B cell (primary cell): ENCODE measurements around the gene SPEG. TPM values are rescaled to one million over a fixed set of nuclear protein-coding genes. Genes with fewer than 3 reads are reported as not detected.
A peak's percentile ranks its signal among the peaks of the same experiment; 100 is the strongest.

Source experiments
- ATAC-seq: fragments of 200-7000 bp; cut with Tn5 transposase; one replicate; pipeline ENCODE4 v1.10.0; 2021; ENCODE audit warnings: low read depth, mild to moderate bottlenecking, moderate number of reproducible peaks, moderate library complexity
- CTCF ChIA-PET: fragments of 350-600 bp; sonication (Branson Sonifier 250); formaldehyde crosslinking; loops from one replicate; lab custom pipeline; 2021; ENCODE audit warnings: antibody characterized with exemption, inconsistent platforms; lab: Charles Lee
- POLR2A ChIA-PET: fragments of 350-600 bp; sonication (Branson Sonifier 250); formaldehyde crosslinking; loops from one replicate; lab custom pipeline; 2021; ENCODE audit warnings: antibody characterized with exemption; lab: Charles Lee
- DNase-seq: peaks from one replicate; pipeline ENCODE4 v3.0.0; 2013
- H2AFZ ChIP-seq: 2 replicates; pipeline ENCODE4 v1.6.1; 2012; ENCODE audit warnings: mild to moderate bottlenecking, low read depth, low read length; ENCODE audit not compliant: insufficient read depth, poor library complexity, severe bottlenecking
- H3K27ac ChIP-seq, 2 donors: 1 replicate in 1 of 2; 2 replicates in 1 of 2; pipeline ENCODE4 v1.5.1; 2012 to 2013; ENCODE audit warnings: low read length in 2 of 2, mild to moderate bottlenecking in 2 of 2, moderate library complexity in 1 of 2
- H3K27me3 ChIP-seq, 4 experiments: fragments of 200-600 bp in 1 of 4; sonication (generic) in 1 of 4; replicated peaks in 1 of 4; 1 replicate in 2 of 4; 2 replicates in 2 of 4; pipeline versions ENCODE4 v1.6.1 to v1.7.0; 2013 to 2016; ENCODE audit warnings: low read length in 3 of 4, mild to moderate bottlenecking in 2 of 4, mixed read lengths in 1 of 4, moderate library complexity in 1 of 4; ENCODE audit not compliant: insufficient read depth in 4 of 4, control insufficient read depth in 3 of 4; ENCODE audit errors: control extremely low read depth in 1 of 4
- H3K36me3 ChIP-seq, 2 experiments: replicated peaks in 1 of 2; 1 replicate in 1 of 2; 2 replicates in 1 of 2; pipeline versions ENCODE4 v1.6.1 to v1.7.1; 2013; ENCODE audit warnings: low read length in 1 of 2; ENCODE audit not compliant: insufficient read depth in 2 of 2, control insufficient read depth in 1 of 2; ENCODE audit errors: control extremely low read depth in 1 of 2, extremely low read depth in 1 of 2
- H3K4me1 ChIP-seq, 2 donors: fragments of 200-600 bp in 1 of 2; sonication (generic) in 1 of 2; 1 replicate in 1 of 2; 2 replicates in 1 of 2; pipeline versions ENCODE4 v1.5.1 to v1.6.1; 2013 to 2017; ENCODE audit warnings: low read length in 2 of 2; ENCODE audit not compliant: control insufficient read depth in 2 of 2, insufficient read depth in 2 of 2
- H3K4me2 ChIP-seq: replicated peaks from 2 replicates; pipeline ENCODE3; 2012; ENCODE audit warnings: mild to moderate bottlenecking, low read depth, low read length; ENCODE audit not compliant: poor library complexity, severe bottlenecking
- H3K4me3 ChIP-seq, 5 experiments: fragments of 200-600 bp in 1 of 5; sonication (generic) in 1 of 5; 1 replicate in 3 of 5; 2 replicates in 2 of 5; pipeline versions ENCODE4 v1.5.1 to v1.7.0; 2011 to 2016; ENCODE audit warnings: low read length in 4 of 5, mild to moderate bottlenecking in 4 of 5, low read depth in 2 of 5, control low read depth in 1 of 5, moderate library complexity in 1 of 5; ENCODE audit not compliant: insufficient read depth in 1 of 5; ENCODE audit errors: control extremely low read depth in 1 of 5, extremely low read depth in 1 of 5
- H3K79me2 ChIP-seq: fragments of 200-600 bp; sonication (generic); one replicate; pipeline ENCODE4 v1.6.0; 2016; ENCODE audit warnings: low read length; ENCODE audit not compliant: control insufficient read depth, insufficient read depth
- H3K9ac ChIP-seq: fragments of 200-600 bp; sonication (generic); 2 replicates; pipeline ENCODE4 v1.6.1; 2017; ENCODE audit warnings: mild to moderate bottlenecking, low read length, moderate library complexity
- H3K9me3 ChIP-seq, 3 donors: one replicate each; pipeline versions ENCODE4 v1.6.1 to v1.7.1; 2013; ENCODE audit warnings: low read length in 2 of 3; ENCODE audit not compliant: control insufficient read depth in 2 of 3, insufficient read depth in 1 of 3; ENCODE audit errors: control extremely low read depth in 1 of 3
- H4K20me1 ChIP-seq: 2 replicates; pipeline ENCODE4 v1.6.0; 2012; ENCODE audit warnings: mild to moderate bottlenecking, low read length; ENCODE audit not compliant: insufficient read depth, control insufficient read depth, poor library complexity, severe bottlenecking
- H3K27ac Mint-ChIP-seq: one replicate; pipeline ENCODE4 v1.8.0; 2021; ENCODE audit warnings: mixed read lengths
- H3K27me3 Mint-ChIP-seq: one replicate; pipeline ENCODE4 v1.8.0; 2021; ENCODE audit warnings: mixed read lengths
- H3K4me1 Mint-ChIP-seq: one replicate; pipeline ENCODE4 v1.8.0; 2021; ENCODE audit warnings: mixed read lengths
- H3K4me3 Mint-ChIP-seq: one replicate; pipeline ENCODE4 v1.8.0; 2021; ENCODE audit warnings: mixed read lengths
- H3K9me3 Mint-ChIP-seq: one replicate; pipeline ENCODE4 v1.8.0; 2022; ENCODE audit warnings: mixed read lengths; ENCODE audit not compliant: insufficient read depth
- CTCF ChIP-seq: fragments of 200-600 bp; IDR thresholded peaks from one replicate; pipeline ENCODE4 v1.8.0; 2022; ENCODE audit warnings: antibody characterized with exemption, mild to moderate bottlenecking
- EZH2 ChIP-seq: IDR thresholded peaks from 2 replicates; pipeline ENCODE4 v1.6.1; 2012; ENCODE audit warnings: borderline replicate concordance, low read depth, mild to moderate bottlenecking, moderate library complexity, low read length; ENCODE audit not compliant: insufficient read depth, poor library complexity, severe bottlenecking
- WGBS: methylation state at CpG from one replicate; pipeline ENCODE4 v1.1.5; 2013; ENCODE audit warnings: missing lambda C conversion rate; ENCODE audit not compliant: insufficient coverage; 5-methylcytosine and 5-hydroxymethylcytosine counted together
- intact Hi-C: fragments of 100-400 bp; cut with micrococcal nuclease; formaldehyde crosslinking; loops from one replicate; pipeline ENCODE4 v1.10.0; 2022
- polyA plus RNA-seq: library from polyadenylated mRNA; depleted of rRNA; stranded (reverse); fragments of >200 nt; gene quantifications from 2 replicates; pipeline ENCODE4 v1.2.3, GENCODE V29; 2012
- total RNA-seq, 2 donors: library from RNA; stranded (reverse); fragments of 120-200 nt in 1 of 2; gene quantifications; 1 replicate in 1 of 2; 2 replicates in 1 of 2; pipeline versions ENCODE4 v1.2.3 to v1.2.4, GENCODE V29; 2013 to 2022

SPEG gene
- total and polyA plus RNA-seq, 2 donors (not counting 1 experiment from before 2014, with no cell fraction given), result 0.03 to 0.74 TPM

- peak overlapping the region; percentile 92 for H2AFZ ChIP-seq
- ATAC-seq, result no peak
Measured at GRCh38 chr2:219388907-219389156, 45.8 kb upstream of the SPEG start.

More at GRCh38 chr2:219388907-219389156, 45.8 kb upstream of the SPEG start:
- DNase-seq, result no peak
- Histone ChIP-seq H3K4me1 (peaks cover 15 to 18% of the 10 kb centered on the region in 2 donors), H3K9me3 (peaks cover 0 to 3% (median 0%) of the 10 kb centered on the region in 3 donors), H4K20me1 (no peaks in the 10 kb centered on the region), H3K36me3 (peaks cover 0 to 25% of the 10 kb centered on the region in 2 experiments), H3K79me2 (peaks cover 19% of the 10 kb centered on the region), H3K4me2 (peak overlapping the region; percentile 77), H3K9ac (peak overlapping the region; percentile 55), H3K27ac (peak overlapping the region; percentile 62 to 85), H3K27me3 (peaks cover 0 to 3% (median 0%) of the 10 kb centered on the region in 4 experiments), H3K4me3 (peak overlapping the region in 4 of 5 experiments; percentile 23 to 50 (median 45))
- no peaks in the 10 kb centered on the region for H3K9me3 Mint-ChIP-seq
- WGBS, result 38% methylated on average over 4 of the region's 6 CpGs
- H3K4me1 Mint-ChIP-seq, result peaks cover 13% of the 10 kb centered on the region
- peaks cover 9% of the 10 kb centered on the region for H3K27me3 Mint-ChIP-seq
- POLR2A ChIA-PET, result interaction anchor here (1.0 to 2.6 kb wide), 6 partner anchors 27 to 731 kb away, joined by 3 to 12 read pairs (median 10); partner anchors contain the start of genes CNPPD1, GMPPA, STK11IP and ZFAND2B
- peak overlapping the region; percentile 95 for H3K4me3 Mint-ChIP-seq
- TF ChIP-seq EZH2, result no peak
- no peak for TF ChIP-seq CTCF
- CTCF ChIA-PET, result interaction anchor here (0.7 to 6.0 kb wide), 14 partner anchors 14 to 987 kb away, joined by 3 to 32 read pairs (median 4); partner anchors contain the start of genes BCS1L, GLB1L, STK16 and ZNF142
- intact Hi-C loops, result loop anchor here (1.0 to 5.0 kb wide), 12 partner anchors 92 to 1172 kb away; partner anchors contain the start of genes ANKZF1, ARPC2, ATG9A and BCS1L
- H3K27ac Mint-ChIP-seq, result peak overlapping the region; percentile 93
